DND-41 (cell line): ENCODE measurements around the gene RAMP3.

Experiments
- ATAC-seq: fragments of 200-7000 bp; cut with Tn5 transposase; 3 replicates; pipeline ENCODE4 v1.9.1; 2021; ENCODE audit warnings: low read depth; ENCODE audit not compliant: insufficient read depth
- DNase-seq: peaks from one replicate; pipeline ENCODE4 v3.0.0-alpha.2; 2020
- H2AFZ ChIP-seq: 2 replicates; pipeline ENCODE4 v1.6.0; 2012; ENCODE audit warnings: low read depth, low read length
- H3K27ac ChIP-seq: 2 replicates; pipeline ENCODE4 v1.5.1; 2012; ENCODE audit warnings: low read length, inconsistent platforms
- H3K27me3 ChIP-seq: fragments of 200-600 bp; sonication (generic); 2 replicates; pipeline ENCODE4 v1.6.0; 2012; ENCODE audit warnings: low read length, mild to moderate bottlenecking, inconsistent platforms; ENCODE audit not compliant: insufficient read depth, poor library complexity
- H3K36me3 ChIP-seq: 2 replicates; pipeline ENCODE4 v1.5.1; 2012; ENCODE audit warnings: low read length, inconsistent platforms; ENCODE audit not compliant: insufficient read depth
- H3K4me1 ChIP-seq: 2 replicates; pipeline ENCODE4 v1.5.1; 2012; ENCODE audit warnings: mild to moderate bottlenecking, low read length; ENCODE audit not compliant: insufficient read depth
- H3K4me2 ChIP-seq: 2 replicates; pipeline ENCODE4 v1.6.0; 2012; ENCODE audit warnings: mild to moderate bottlenecking, moderate library complexity, low read length, inconsistent platforms; ENCODE audit not compliant: insufficient read depth
- H3K4me3 ChIP-seq, 2 experiments: fragments of 200-600 bp in 1 of 2; shearing (Covaris generic) in 1 of 2; 2 replicates each; pipeline ENCODE4 v1.5.1; 2012 to 2016; ENCODE audit warnings: inconsistent platforms in 2 of 2, low read length in 2 of 2, mild to moderate bottlenecking in 2 of 2, low read depth in 1 of 2, moderate library complexity in 1 of 2
- H3K79me2 ChIP-seq: 2 replicates; pipeline ENCODE4 v1.6.0; 2012; ENCODE audit warnings: low read length, inconsistent platforms; ENCODE audit not compliant: insufficient read depth
- H3K9ac ChIP-seq: 2 replicates; pipeline ENCODE4 v1.6.0; 2012; ENCODE audit warnings: low read depth, mild to moderate bottlenecking, inconsistent platforms, low read length, moderate library complexity
- H3K9me3 ChIP-seq: 2 replicates; pipeline ENCODE4 v1.5.1; 2012; ENCODE audit warnings: low read length, moderate library complexity, mild to moderate bottlenecking, inconsistent platforms; ENCODE audit not compliant: insufficient read depth, severe bottlenecking
- H4K20me1 ChIP-seq: 2 replicates; pipeline ENCODE4 v1.6.0; 2012; ENCODE audit warnings: low read length; ENCODE audit not compliant: insufficient read depth
- CTCF ChIP-seq: IDR thresholded peaks from 2 replicates; pipeline ENCODE4 v1.5.1; 2012; ENCODE audit warnings: borderline replicate concordance, low read length, moderate library complexity, mild to moderate bottlenecking; ENCODE audit not compliant: poor library complexity, severe bottlenecking; ENCODE audit errors: extremely low read depth
- EZH2 ChIP-seq: IDR thresholded peaks from 3 replicates; pipeline ENCODE4 v1.6.1; 2012; ENCODE audit warnings: borderline replicate concordance, low read depth, mild to moderate bottlenecking, moderate library complexity, low read length, inconsistent platforms; ENCODE audit not compliant: severe bottlenecking

The RAMP3 gene

GRCh38 chr7:45157653-45158401 is at the start of gene RAMP3:
RAMP3 (plus strand) TSS chr7:45157791; CDS start chr7:45157829, 38 bp downstream.
- no peaks in the 10 kb centered on the region for H3K4me1 ChIP-seq
- no peak within 1 kb of the TSS for H2AFZ ChIP-seq
- TF ChIP-seq CTCF (no peak), EZH2 (no peak)
- 0 out of 2 replicates have a peak, but pooled peaks cover 4% of the 10 kb centered on the region for H4K20me1 ChIP-seq
- no peaks in the 10 kb centered on the region for H3K36me3 ChIP-seq
- no peaks in the 10 kb centered on the region for H3K9me3 ChIP-seq
- no peak within 1 kb of the TSS for H3K27ac ChIP-seq
- no peaks in the 10 kb centered on the region for H3K27me3 ChIP-seq
- ATAC-seq = no peak
- no peak for DNase-seq
- no peaks in the 10 kb centered on the region for H3K79me2 ChIP-seq
- no peak within 1 kb of the TSS for H3K9ac ChIP-seq
- no peak within 1 kb of the TSS for H3K4me2 ChIP-seq
- no peak within 1 kb of the TSS for H3K4me3 ChIP-seq

- Histone ChIP-seq H3K27ac (no peak overlapping the region), H3K79me2 (peaks cover 73% of the 10 kb centered on the region), H3K9me3 (no peaks in the 10 kb centered on the region), H3K36me3 (peaks cover 62% of the 10 kb centered on the region), H3K4me2 (peak overlapping the region; percentile 60), H4K20me1 (peaks cover 60% of the 10 kb centered on the region), H3K4me3 (peak overlapping the region in 1 of 2 experiments; percentile 35; a peak in 2 of 4 replicates), H3K9ac (0 out of 2 replicates have a peak overlapping the region, but pooled peaks have one; percentile 9), H3K27me3 (no peaks in the 10 kb centered on the region), H3K4me1 (peaks cover 48% of the 10 kb centered on the region), H2AFZ (no peak overlapping the region)
- ATAC-seq (no peak), DNase-seq (no peak)
- TF ChIP-seq CTCF (no peak), EZH2 (no peak)
These were observed 48.7 kb upstream of the RAMP3 start for GRCh38 chr7:45108863-45109262.

GRCh38 chr7:45111298-45112223 is 46.0 kb upstream of the RAMP3 start, which contains the start of gene TBRG4:
TBRG4 (minus strand) TSS chr7:45111697; CDS start chr7:45109237, 2,460 bp downstream.
- peak within 1 kb of the TSS; percentile 74 for H3K9ac ChIP-seq
- ATAC-seq (peak; percentile 88), DNase-seq (peak; percentile 95)
- H3K4me1 ChIP-seq = peaks cover 48% of the 10 kb centered on the region
- TF ChIP-seq EZH2 (no peak), CTCF (peak; percentile 63)
- peaks cover 33% of the 10 kb centered on the region for H4K20me1 ChIP-seq
- no peaks in the 10 kb centered on the region for H3K9me3 ChIP-seq
- peak within 1 kb of the TSS; percentile 65 for H3K4me2 ChIP-seq
- H3K4me3 ChIP-seq = peak within 1 kb of the TSS; percentile 61 to 95
- peak within 1 kb of the TSS; percentile 96 for H3K27ac ChIP-seq
- H3K79me2 ChIP-seq = peaks cover 57% of the 10 kb centered on the region
- peak within 1 kb of the TSS; percentile 94 for H2AFZ ChIP-seq
- peaks cover 35% of the 10 kb centered on the region for H3K36me3 ChIP-seq
- H3K27me3 ChIP-seq = no peaks in the 10 kb centered on the region
